ENCODE results near the gene CLDN2. TPM values are rescaled to one million over a fixed set of nuclear protein-coding genes. Genes with fewer than 3 reads are reported as not detected.

Gene CLDN2
- total RNA-seq, 3 donors from 2014 or later (not counting 1 experiment from before 2014, with no cell fraction given), result not detected

DNA sequence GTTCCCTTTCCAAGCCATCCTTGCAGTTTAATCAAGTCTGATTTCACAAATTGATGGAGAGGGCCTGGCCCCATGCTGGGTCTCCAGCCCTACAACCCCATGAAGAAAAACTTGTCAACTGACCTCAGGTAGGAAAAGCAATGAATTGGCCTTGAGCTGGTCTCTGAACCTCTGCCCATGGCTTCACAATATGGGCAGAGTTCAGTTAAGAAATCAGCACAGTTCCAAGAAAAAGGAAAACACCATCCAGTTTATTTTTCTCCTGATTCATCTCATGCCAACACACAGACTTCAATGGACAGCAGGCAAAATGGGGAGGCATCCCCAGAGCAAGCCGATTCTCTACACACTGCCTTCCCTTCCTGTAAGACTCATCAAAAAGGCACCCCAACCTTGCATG lies 20.4 kb upstream of the CLDN2 start:
- ATAC-seq, result no peak
- no peak overlapping the region for H3K27ac Mint-ChIP-seq
- H3K36me3 Mint-ChIP-seq, result no peaks in the 10 kb centered on the region
- H3K27me3 Mint-ChIP-seq (ENCODE audit: low read depth in 2 of 2), result peaks cover 0 to 7% of the 10 kb centered on the region in 2 donors
- H3K9me3 Mint-ChIP-seq, result no peaks in the 10 kb centered on the region
- DNase-seq, result no peak
- Histone ChIP-seq H3K9me3 (ENCODE audit: control insufficient read depth, insufficient read depth, low read length) (no peaks in the 10 kb centered on the region), H3K27ac (ENCODE audit: low read length) (no peak overlapping the region), H3K36me3 (ENCODE audit: control insufficient read depth, insufficient read depth, low read length) (no peaks in the 10 kb centered on the region), H3K4me3 (ENCODE audit: low read length) (no peak overlapping the region), H3K27me3 (ENCODE audit: control insufficient read depth, insufficient read depth, low read length) (no peaks in the 10 kb centered on the region), H3K4me1 (ENCODE audit: control insufficient read depth, insufficient read depth, low read length) (no peaks in the 10 kb centered on the region)
- WGBS (ENCODE audit: insufficient coverage), result 100% methylated on average over 1 of the region's 1 CpG
- TF ChIP-seq, protein P1, sequence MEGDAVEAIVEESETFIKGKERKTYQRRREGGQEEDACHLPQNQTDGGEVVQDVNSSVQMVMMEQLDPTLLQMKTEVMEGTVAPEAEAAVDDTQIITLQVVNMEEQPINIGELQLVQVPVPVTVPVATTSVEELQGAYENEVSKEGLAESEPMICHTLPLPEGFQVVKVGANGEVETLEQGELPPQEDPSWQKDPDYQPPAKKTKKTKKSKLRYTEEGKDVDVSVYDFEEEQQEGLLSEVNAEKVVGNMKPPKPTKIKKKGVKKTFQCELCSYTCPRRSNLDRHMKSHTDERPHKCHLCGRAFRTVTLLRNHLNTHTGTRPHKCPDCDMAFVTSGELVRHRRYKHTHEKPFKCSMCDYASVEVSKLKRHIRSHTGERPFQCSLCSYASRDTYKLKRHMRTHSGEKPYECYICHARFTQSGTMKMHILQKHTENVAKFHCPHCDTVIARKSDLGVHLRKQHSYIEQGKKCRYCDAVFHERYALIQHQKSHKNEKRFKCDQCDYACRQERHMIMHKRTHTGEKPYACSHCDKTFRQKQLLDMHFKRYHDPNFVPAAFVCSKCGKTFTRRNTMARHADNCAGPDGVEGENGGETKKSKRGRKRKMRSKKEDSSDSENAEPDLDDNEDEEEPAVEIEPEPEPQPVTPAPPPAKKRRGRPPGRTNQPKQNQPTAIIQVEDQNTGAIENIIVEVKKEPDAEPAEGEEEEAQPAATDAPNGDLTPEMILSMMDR (IDR thresholded peaks at IDR 0.05), result no peak
- no peak overlapping the region for H3K4me3 Mint-ChIP-seq
- intact Hi-C loops (cut with micrococcal nuclease), result loop anchor here (5.0 kb wide), 2 partner anchors 877 to 992 kb away; partner anchors contain the start of genes NCBP2L and TSC22D3
- no peaks in the 10 kb centered on the region for H3K4me1 Mint-ChIP-seq

DNA sequence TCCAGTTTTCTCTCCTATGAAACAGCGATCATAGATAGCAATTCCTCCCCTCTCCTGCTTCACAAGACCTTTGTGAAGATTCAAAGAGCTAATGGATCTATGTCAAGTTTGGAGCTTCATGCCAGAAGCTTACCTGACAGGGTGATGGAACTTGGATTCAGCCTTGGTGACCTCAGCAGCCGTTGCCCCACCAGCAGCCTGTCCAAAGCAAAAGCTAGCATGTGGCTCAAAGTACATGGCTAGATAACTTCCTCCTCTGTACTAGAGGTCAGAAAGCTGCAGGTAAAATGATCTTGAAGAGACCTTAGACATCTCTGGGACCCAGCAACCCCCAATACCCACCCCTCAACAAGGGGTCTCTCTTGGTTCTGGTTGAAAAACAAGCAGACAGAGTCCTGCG lies 18.9 kb upstream of the CLDN2 start:
- intact Hi-C loops (cut with micrococcal nuclease), result no loop called here
- Histone ChIP-seq H3K27ac (ENCODE audit: low read length) (no peak overlapping the region), H3K36me3 (ENCODE audit: control insufficient read depth, insufficient read depth, low read length) (no peaks in the 10 kb centered on the region), H3K4me3 (ENCODE audit: low read length) (no peak overlapping the region), H3K27me3 (ENCODE audit: control insufficient read depth, insufficient read depth, low read length) (no peaks in the 10 kb centered on the region), H3K9me3 (ENCODE audit: control insufficient read depth, insufficient read depth, low read length) (no peaks in the 10 kb centered on the region), H3K4me1 (ENCODE audit: control insufficient read depth, insufficient read depth, low read length) (no peaks in the 10 kb centered on the region)
- no peak for DNase-seq
- Mint-ChIP-seq H3K27ac (no peak overlapping the region), H3K27me3 (ENCODE audit: low read depth in 2 of 2) (no peaks in the 10 kb centered on the region), H3K36me3 (no peaks in the 10 kb centered on the region), H3K4me3 (no peak overlapping the region), H3K9me3 (no peaks in the 10 kb centered on the region), H3K4me1 (no peaks in the 10 kb centered on the region)
- no peak for ATAC-seq
- 91% methylated on average over 3 of the region's 3 CpGs for WGBS (ENCODE audit: insufficient coverage)
- TF ChIP-seq, protein P1 (IDR thresholded peaks at IDR 0.05), result no peak

DNA sequence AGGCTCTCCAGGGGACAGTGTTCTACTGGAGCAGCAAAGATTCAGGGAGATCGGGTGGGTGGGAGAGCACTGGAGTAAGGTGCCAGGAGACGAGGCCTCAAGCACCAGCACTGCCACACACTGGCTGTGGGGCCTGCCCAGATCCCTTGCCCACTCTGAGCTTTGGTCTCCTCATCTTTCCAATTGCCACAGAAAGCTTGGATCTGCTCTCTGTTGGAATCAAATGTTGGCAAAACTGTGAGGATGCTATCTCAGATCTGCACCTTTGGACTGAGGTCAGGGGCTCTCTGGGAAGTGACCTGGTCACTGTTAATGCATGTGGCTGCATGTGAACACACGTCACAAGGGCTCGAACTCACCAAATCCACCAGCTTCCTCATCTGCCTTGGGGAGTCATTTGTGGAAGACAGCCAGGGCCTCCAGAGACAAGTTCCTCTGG lies 18.4 kb upstream of the CLDN2 start:
- H3K9me3 ChIP-seq (ENCODE audit: control insufficient read depth, insufficient read depth, low read length), result no peaks in the 10 kb centered on the region
- H3K4me3 ChIP-seq (ENCODE audit: low read length), result no peak overlapping the region
- no peaks in the 10 kb centered on the region for H3K4me1 Mint-ChIP-seq
- no peaks in the 10 kb centered on the region for H3K4me1 ChIP-seq (ENCODE audit: control insufficient read depth, insufficient read depth, low read length)
- TF ChIP-seq, protein P1 (IDR thresholded peaks at IDR 0.05), result no peak
- ATAC-seq, result no peak
- H3K36me3 Mint-ChIP-seq, result no peaks in the 10 kb centered on the region
- no peak overlapping the region for H3K27ac ChIP-seq (ENCODE audit: low read length)
- H3K27me3 Mint-ChIP-seq (ENCODE audit: low read depth in 2 of 2), result no peaks in the 10 kb centered on the region
- DNase-seq, result no peak
- H3K27me3 ChIP-seq (ENCODE audit: control insufficient read depth, insufficient read depth, low read length), result no peaks in the 10 kb centered on the region
- H3K36me3 ChIP-seq (ENCODE audit: control insufficient read depth, insufficient read depth, low read length), result no peaks in the 10 kb centered on the region
- no peak overlapping the region for H3K27ac Mint-ChIP-seq
- intact Hi-C loops (cut with micrococcal nuclease), result no loop called here
- no peaks in the 10 kb centered on the region for H3K9me3 Mint-ChIP-seq
- H3K4me3 Mint-ChIP-seq, result no peak overlapping the region
- WGBS (ENCODE audit: insufficient coverage), result 83% methylated on average over 2 of the region's 4 CpGs

DNA sequence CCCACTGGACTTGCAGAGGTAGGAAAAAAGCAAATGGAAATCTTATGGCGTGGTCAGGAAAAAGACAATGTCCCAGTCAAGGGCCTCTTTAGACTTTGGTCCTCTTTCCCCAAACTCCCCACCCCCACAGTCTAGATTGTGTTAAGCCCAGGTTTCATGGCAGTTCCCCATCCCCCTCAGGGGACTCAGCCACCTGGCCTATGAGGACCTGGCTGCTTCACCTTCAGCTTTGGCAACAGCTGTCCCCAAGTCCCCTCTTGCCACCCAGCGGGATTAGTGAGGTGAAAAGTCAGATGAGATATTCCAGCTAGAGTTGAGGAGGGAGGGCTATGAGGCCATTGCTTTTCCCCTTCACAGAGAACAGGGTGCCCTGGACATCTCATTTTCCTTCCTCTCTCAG lies 17.5 kb upstream of the CLDN2 start:
- Mint-ChIP-seq H3K36me3 (no peaks in the 10 kb centered on the region), H3K4me3 (no peak overlapping the region), H3K9me3 (no peaks in the 10 kb centered on the region), H3K27me3 (ENCODE audit: low read depth in 2 of 2) (no peaks in the 10 kb centered on the region), H3K27ac (no peak overlapping the region), H3K4me1 (no peaks in the 10 kb centered on the region)
- intact Hi-C loops (cut with micrococcal nuclease), result no loop called here
- 90% methylated on average over 1 of the region's 2 CpGs for WGBS (ENCODE audit: insufficient coverage)
- H3K27ac ChIP-seq (ENCODE audit: low read length), result no peak overlapping the region
- no peak overlapping the region for H3K4me3 ChIP-seq (ENCODE audit: low read length)
- DNase-seq (no peak), ATAC-seq (no peak)
- H3K9me3 ChIP-seq (ENCODE audit: control insufficient read depth, insufficient read depth, low read length), result no peaks in the 10 kb centered on the region
- H3K36me3 ChIP-seq (ENCODE audit: control insufficient read depth, insufficient read depth, low read length), result no peaks in the 10 kb centered on the region
- H3K27me3 ChIP-seq (ENCODE audit: control insufficient read depth, insufficient read depth, low read length), result no peaks in the 10 kb centered on the region
- TF ChIP-seq, protein P1 (IDR thresholded peaks at IDR 0.05), result no peak
- H3K4me1 ChIP-seq (ENCODE audit: control insufficient read depth, insufficient read depth, low read length), result no peaks in the 10 kb centered on the region
